ENCODE data around the gene SCG2.
A peak's percentile ranks its signal among the peaks of the same experiment; 100 is the strongest.

Gene SCG2

DNA sequence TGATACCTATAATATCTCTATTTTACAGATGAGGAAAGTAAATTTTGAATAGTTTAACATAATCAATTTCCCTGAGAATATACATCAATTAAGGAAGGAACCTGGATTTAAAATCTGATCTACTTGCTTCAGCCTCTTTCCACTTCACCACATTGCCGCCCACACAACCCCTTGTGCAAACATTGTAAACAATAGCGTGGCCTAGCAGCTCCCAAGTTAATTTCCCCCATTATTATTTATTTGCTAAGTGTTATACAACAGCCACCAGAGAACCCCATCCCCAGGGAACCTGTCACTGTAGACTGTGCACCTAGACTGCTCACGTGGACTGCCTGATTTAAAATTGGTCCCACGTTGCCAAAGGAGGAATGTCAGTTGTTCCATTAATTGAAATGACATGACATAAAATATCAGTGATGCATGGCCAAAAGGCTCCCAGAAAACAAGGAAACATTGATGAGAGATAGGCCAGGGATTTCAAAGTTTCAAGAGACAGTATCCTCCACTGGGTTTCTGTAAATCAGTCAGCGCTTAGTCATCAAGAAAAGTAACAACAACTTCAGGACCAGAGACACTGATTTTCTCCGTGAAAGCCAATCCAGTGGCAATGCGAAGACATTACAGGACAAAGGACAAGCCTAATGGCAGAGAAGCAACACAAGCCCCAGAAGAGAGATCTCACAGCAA lies 41.3 kb downstream of the SCG2 start:
- TF ChIP-seq FOXP2 (optimal IDR thresholded peaks at IDR 0.05; ENCODE audit: borderline replicate concordance, extremely low read depth, extremely low read length, insufficient read depth), result no peak
- TF ChIP-seq, protein P1, sequence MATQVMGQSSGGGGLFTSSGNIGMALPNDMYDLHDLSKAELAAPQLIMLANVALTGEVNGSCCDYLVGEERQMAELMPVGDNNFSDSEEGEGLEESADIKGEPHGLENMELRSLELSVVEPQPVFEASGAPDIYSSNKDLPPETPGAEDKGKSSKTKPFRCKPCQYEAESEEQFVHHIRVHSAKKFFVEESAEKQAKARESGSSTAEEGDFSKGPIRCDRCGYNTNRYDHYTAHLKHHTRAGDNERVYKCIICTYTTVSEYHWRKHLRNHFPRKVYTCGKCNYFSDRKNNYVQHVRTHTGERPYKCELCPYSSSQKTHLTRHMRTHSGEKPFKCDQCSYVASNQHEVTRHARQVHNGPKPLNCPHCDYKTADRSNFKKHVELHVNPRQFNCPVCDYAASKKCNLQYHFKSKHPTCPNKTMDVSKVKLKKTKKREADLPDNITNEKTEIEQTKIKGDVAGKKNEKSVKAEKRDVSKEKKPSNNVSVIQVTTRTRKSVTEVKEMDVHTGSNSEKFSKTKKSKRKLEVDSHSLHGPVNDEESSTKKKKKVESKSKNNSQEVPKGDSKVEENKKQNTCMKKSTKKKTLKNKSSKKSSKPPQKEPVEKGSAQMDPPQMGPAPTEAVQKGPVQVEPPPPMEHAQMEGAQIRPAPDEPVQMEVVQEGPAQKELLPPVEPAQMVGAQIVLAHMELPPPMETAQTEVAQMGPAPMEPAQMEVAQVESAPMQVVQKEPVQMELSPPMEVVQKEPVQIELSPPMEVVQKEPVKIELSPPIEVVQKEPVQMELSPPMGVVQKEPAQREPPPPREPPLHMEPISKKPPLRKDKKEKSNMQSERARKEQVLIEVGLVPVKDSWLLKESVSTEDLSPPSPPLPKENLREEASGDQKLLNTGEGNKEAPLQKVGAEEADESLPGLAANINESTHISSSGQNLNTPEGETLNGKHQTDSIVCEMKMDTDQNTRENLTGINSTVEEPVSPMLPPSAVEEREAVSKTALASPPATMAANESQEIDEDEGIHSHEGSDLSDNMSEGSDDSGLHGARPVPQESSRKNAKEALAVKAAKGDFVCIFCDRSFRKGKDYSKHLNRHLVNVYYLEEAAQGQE (IDR thresholded peaks at IDR 0.05; ENCODE audit: insufficient read depth in 1 of 2, low read depth in 2 of 2, low read length in 2 of 2), result peak in 1 of 2 experiments; percentile 59; a peak in 2 of 4 replicates

DNA sequence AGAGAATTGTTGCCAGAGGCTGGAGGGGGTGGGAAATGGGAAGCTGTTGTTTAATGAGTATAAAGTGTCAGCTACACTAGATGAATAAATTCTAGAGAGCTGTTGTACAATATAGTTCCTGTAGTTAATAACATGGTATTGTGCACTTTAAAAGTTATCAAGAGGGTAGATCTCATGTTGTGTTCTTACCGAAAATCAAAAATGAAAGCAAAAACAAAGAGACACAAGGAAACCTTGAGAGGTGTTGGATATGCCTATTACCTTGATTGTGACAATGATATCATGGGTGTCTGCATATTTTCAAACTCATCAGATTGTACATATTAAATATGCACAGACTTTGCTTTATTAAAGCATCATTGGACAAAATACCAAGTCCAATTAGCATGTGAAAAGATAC lies 43.2 kb downstream of the SCG2 start:
- TF ChIP-seq FOXP2 (optimal IDR thresholded peaks at IDR 0.05; ENCODE audit: borderline replicate concordance, extremely low read depth, extremely low read length, insufficient read depth) (no peak), TAF1 (IDR thresholded peaks at IDR 0.05; ENCODE audit: borderline replicate concordance, insufficient read depth, low read length) (no peak), POLR2AphosphoS5 (IDR thresholded peaks at IDR 0.05; ENCODE audit: low read depth, low read length) (no peak), SIN3A (IDR thresholded peaks at IDR 0.05; ENCODE audit: borderline replicate concordance, insufficient read depth, low read length) (no peak)
- TF ChIP-seq, protein P1 (IDR thresholded peaks at IDR 0.05; ENCODE audit: insufficient read depth in 1 of 2, low read depth in 2 of 2, low read length in 2 of 2), result no peak

DNA sequence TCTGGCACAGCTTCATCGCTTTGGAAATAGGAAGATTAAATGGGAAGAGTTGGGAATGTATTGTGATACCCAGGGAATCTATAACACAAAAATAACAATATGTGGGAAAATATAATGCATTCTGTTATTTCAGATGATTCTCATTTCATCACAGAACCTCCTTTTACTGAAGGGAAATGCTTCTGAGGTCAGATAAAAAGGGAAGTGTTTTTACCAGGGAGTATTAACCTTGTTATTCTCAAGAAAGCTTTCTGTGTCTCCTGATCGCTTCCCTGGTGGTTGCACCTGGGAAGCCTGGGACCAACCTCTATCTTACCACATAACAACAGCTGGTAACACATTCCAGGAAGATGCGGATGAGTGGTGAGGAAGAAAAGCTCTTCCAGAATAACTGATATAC lies 47.2 kb downstream of the SCG2 start:
- no peak for TF ChIP-seq POLR2AphosphoS5 (IDR thresholded peaks at IDR 0.05; ENCODE audit: low read depth, low read length)
- no peak for TF ChIP-seq FOXP2 (optimal IDR thresholded peaks at IDR 0.05; ENCODE audit: borderline replicate concordance, extremely low read depth, extremely low read length, insufficient read depth)
- TF ChIP-seq SIN3A (IDR thresholded peaks at IDR 0.05; ENCODE audit: borderline replicate concordance, insufficient read depth, low read length), result no peak
- no peak for TF ChIP-seq TAF1 (IDR thresholded peaks at IDR 0.05; ENCODE audit: borderline replicate concordance, insufficient read depth, low read length)
- TF ChIP-seq, protein P1 (IDR thresholded peaks at IDR 0.05; ENCODE audit: insufficient read depth in 1 of 2, low read depth in 2 of 2, low read length in 2 of 2), result no peak

DNA sequence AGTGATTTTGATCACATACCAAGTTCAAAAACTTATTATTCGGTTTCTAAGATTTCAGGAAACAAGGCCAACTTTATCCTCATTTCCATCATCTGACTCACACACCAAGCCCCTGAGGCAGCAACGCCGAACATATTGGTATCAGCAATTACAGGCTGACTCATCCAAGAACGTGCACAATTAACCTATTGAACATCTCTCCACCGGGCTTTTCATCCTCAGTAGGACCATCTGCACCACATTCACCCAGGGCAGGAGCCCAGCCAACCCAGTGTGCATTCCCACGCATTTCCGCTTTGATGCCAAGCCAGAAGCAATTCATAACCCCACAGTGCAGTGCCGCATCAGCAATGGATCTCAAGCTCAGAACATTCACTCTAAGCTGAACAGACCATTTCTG lies 52.9 kb downstream of the SCG2 start:
- TF ChIP-seq, protein P1 (IDR thresholded peaks at IDR 0.05; ENCODE audit: insufficient read depth in 1 of 2, low read depth in 2 of 2, low read length in 2 of 2), result peak in 1 of 2 experiments; percentile 74; a peak in 1 of 4 replicates
- TF ChIP-seq POLR2AphosphoS5 (IDR thresholded peaks at IDR 0.05; ENCODE audit: low read depth, low read length) (peak; percentile 38; the same call in 1 of the 2 replicates), TAF1 (IDR thresholded peaks at IDR 0.05; ENCODE audit: borderline replicate concordance, insufficient read depth, low read length) (no peak), SIN3A (IDR thresholded peaks at IDR 0.05; ENCODE audit: borderline replicate concordance, insufficient read depth, low read length) (no peak), FOXP2 (optimal IDR thresholded peaks at IDR 0.05; ENCODE audit: borderline replicate concordance, extremely low read depth, extremely low read length, insufficient read depth) (peak; percentile 61)

All from PFSK-1 (cell line).